PC-3 (cell line): ENCODE data around the gene ATP6V0E1. TPM values are rescaled to one million over a fixed set of nuclear protein-coding genes. Genes with fewer than 3 reads are reported as not detected.

Experiments used
- ATAC-seq: fragments of 200-7000 bp; cut with Tn5 transposase; 2 replicates; pipeline ENCODE4 v1.9.1; 2020; ENCODE audit warnings: mild to moderate bottlenecking, moderate library complexity
- BruUV-seq: library from RNA; stranded (reverse); fragments of 400-500 nt; replicated peaks from 2 replicates; lab custom pipeline; 2021; lab: Mats Ljungman, UMichigan
- CTCF ChIA-PET: fragments of 300-600 bp; sonication (Branson Sonifier 250); formaldehyde crosslinking; loops from one replicate; lab custom pipeline; 2022; ENCODE audit warnings: antibody characterized with exemption; lab: Charles Lee
- POLR2A ChIA-PET: fragments of 300-600 bp; sonication (Branson Sonifier 250); formaldehyde crosslinking; loops from one replicate; lab custom pipeline; 2022; ENCODE audit warnings: antibody characterized with exemption; ENCODE audit not compliant: unreplicated experiment; lab: Charles Lee
- DNase-seq: peaks from one replicate; pipeline ENCODE4 v3.0.0-alpha.2; 2015
- H2AFZ ChIP-seq: fragments of 300-600 bp; sonication (generic); 2 replicates; pipeline ENCODE4 v1.6.0; 2016; ENCODE audit warnings: antibody characterized with exemption, low read length
- H3F3A ChIP-seq: fragments of 300-600 bp; sonication (generic); one replicate; pipeline ENCODE4 v1.6.0; 2017; ENCODE audit warnings: antibody characterized with exemption, low read length, control low read depth, mild to moderate bottlenecking; ENCODE audit not compliant: unreplicated experiment
- H3K27ac ChIP-seq: fragments of 300-600 bp; sonication (generic); 2 replicates; pipeline ENCODE4 v1.5.1; 2016; ENCODE audit warnings: mild to moderate bottlenecking, low read length
- H3K27me3 ChIP-seq: fragments of 300-600 bp; sonication (generic); 2 replicates; pipeline ENCODE4 v1.6.1; 2016; ENCODE audit warnings: low read length, mixed read lengths
- H3K36me3 ChIP-seq: fragments of 300-600 bp; sonication (generic); 2 replicates; pipeline ENCODE4 v1.6.1; 2016; ENCODE audit warnings: low read depth, mixed run types, low read length, mixed read lengths
- H3K4me1 ChIP-seq: fragments of 300-600 bp; sonication (generic); 2 replicates; pipeline ENCODE4 v1.5.1; 2016; ENCODE audit warnings: low read length; ENCODE audit not compliant: insufficient read depth
- H3K4me2 ChIP-seq: fragments of 300-600 bp; sonication (generic); 2 replicates; pipeline ENCODE4 v1.6.0; 2016; ENCODE audit warnings: low read length
- H3K4me3 ChIP-seq: fragments of 300-600 bp; sonication (generic); 2 replicates; pipeline ENCODE4 v1.5.1; 2016; ENCODE audit warnings: mild to moderate bottlenecking, low read length, mixed read lengths
- H3K79me2 ChIP-seq: fragments of 300-600 bp; sonication (generic); 2 replicates; pipeline ENCODE4 v1.6.1; 2017; ENCODE audit warnings: low read length, mixed read lengths
- H3K9ac ChIP-seq: fragments of 300-600 bp; sonication (generic); 2 replicates; pipeline ENCODE4 v1.6.0; 2016; ENCODE audit warnings: mild to moderate bottlenecking, low read length
- H3K9me2 ChIP-seq: fragments of 300-600 bp; sonication (generic); replicated peaks from 2 replicates; pipeline ENCODE4 v1.6.1; 2016; ENCODE audit warnings: mixed run types, low read length, mixed read lengths
- H3K9me3 ChIP-seq: fragments of 300-600 bp; sonication (generic); 2 replicates; pipeline ENCODE4 v1.6.1; 2016; ENCODE audit warnings: low read length, mixed read lengths
- H4K20me1 ChIP-seq: fragments of 300-600 bp; sonication (generic); 2 replicates; pipeline ENCODE4 v1.6.1; 2016; ENCODE audit warnings: low read length, mixed read lengths
- CTCF ChIP-seq: fragments of 300-600 bp; sonication (generic); conservative IDR thresholded peaks from 2 replicates; pipeline ENCODE4 v1.5.1; 2017; ENCODE audit warnings: antibody characterized with exemption, low read depth, mild to moderate bottlenecking, low read length
- EZH2 ChIP-seq: fragments of 300-600 bp; sonication (generic); IDR thresholded peaks from one replicate; pipeline ENCODE4 v1.6.1; 2017; ENCODE audit warnings: antibody characterized with exemption, mild to moderate bottlenecking, low read length; ENCODE audit not compliant: unreplicated experiment
- EZH2phosphoT487 ChIP-seq: fragments of 300-600 bp; sonication (generic); IDR thresholded peaks from 2 replicates; pipeline ENCODE4 v1.6.1; 2018; ENCODE audit warnings: mild to moderate bottlenecking, antibody characterized with exemption, low read length, borderline replicate concordance
- intact Hi-C: fragments of 100-400 bp; cut with micrococcal nuclease; formaldehyde crosslinking; loops from 2 replicates; pipeline ENCODE4 v1.9.0; 2023
- total RNA-seq: library from RNA; depleted of rRNA; stranded (reverse); fragments of >200 nt; gene quantifications from 2 replicates; pipeline ENCODE4 v1.2.3, GENCODE V29; 2014

ATP6V0E1 gene
- total RNA-seq, 1 experiment from 2014 or later: 154 TPM

- peak overlapping the region; percentile 92 for H3K4me3 ChIP-seq
- ChIA-PET POLR2A (interaction anchor here (0.7 to 1.2 kb wide), 2 partner anchors 24 to 56 kb away, joined by 4 to 5 read pairs; partner anchors contain the start of gene ATP6V0E1), CTCF (interaction anchor here (0.7 to 1.8 kb wide), 3 partner anchors 8 to 348 kb away, joined by 4 to 10 read pairs (median 6); no protein-coding TSS in a partner anchor)
- peak overlapping the region; percentile 96 for H3K4me2 ChIP-seq
- H3K79me2 ChIP-seq: peaks cover 27% of the 10 kb centered on the region
- peak overlapping the region; percentile 97 for H3K9ac ChIP-seq
- peak overlapping the region; percentile 58 for H2AFZ ChIP-seq
- intact Hi-C loops: loop anchor here (2.0 kb wide), 2 partner anchors 189 to 253 kb away; partner anchors contain the start of gene DUSP1
- TSS peak; percentile 56 for BruUV-seq
- H3K27me3 ChIP-seq: no peaks in the 10 kb centered on the region
- ATAC-seq (no peak), DNase-seq (no peak)
- TF ChIP-seq EZH2 (no peak), CTCF (no peak), EZH2phosphoT487 (no peak)
- no peaks in the 10 kb centered on the region for H4K20me1 ChIP-seq
- H3K36me3 ChIP-seq: peaks cover 9% of the 10 kb centered on the region
- H3K9me3 ChIP-seq: no peaks in the 10 kb centered on the region
- peaks cover 21% of the 10 kb centered on the region for H3K4me1 ChIP-seq
- H3K27ac ChIP-seq: peak overlapping the region; percentile 37; the same call in 1 of the 2 replicates
- H3F3A ChIP-seq: no peaks in the 10 kb centered on the region
- H3K9me2 ChIP-seq: no peaks in the 10 kb centered on the region
Measured at GRCh38 chr5:172959824-172960799, 23.5 kb upstream of the ATP6V0E1 start.

GRCh38 chr5:172969921-172970320 is 13.7 kb upstream of the ATP6V0E1 start:
- intact Hi-C loops: no loop called here
- no peaks in the 10 kb centered on the region for H3K9me2 ChIP-seq
- ChIA-PET CTCF (no interaction called here), POLR2A (no interaction called here)
- no peaks in the 10 kb centered on the region for H3K4me1 ChIP-seq
- H3K27me3 ChIP-seq: no peaks in the 10 kb centered on the region
- H3K4me3 ChIP-seq: no peak overlapping the region
- no peaks in the 10 kb centered on the region for H4K20me1 ChIP-seq
- DNase-seq: no peak
- H3K36me3 ChIP-seq: peaks cover 4% of the 10 kb centered on the region; the same call in 1 of the 2 replicates
- no peaks in the 10 kb centered on the region for H3K9me3 ChIP-seq
- H3K27ac ChIP-seq: no peak overlapping the region
- no peak overlapping the region for H3K9ac ChIP-seq
- H3K79me2 ChIP-seq: no peaks in the 10 kb centered on the region
- no TSS peak for BruUV-seq
- H2AFZ ChIP-seq: no peak overlapping the region
- TF ChIP-seq EZH2phosphoT487: no peak
- TF ChIP-seq CTCF: no peak
- no peak for TF ChIP-seq EZH2
- ATAC-seq: no peak
- no peak overlapping the region for H3K4me2 ChIP-seq
- no peaks in the 10 kb centered on the region for H3F3A ChIP-seq
